OCI-LY7 (cell line): ENCODE results near the gene PPP1R10. TPM values are rescaled to one million over a fixed set of nuclear protein-coding genes. Genes with fewer than 3 reads are reported as not detected.

Source experiments
- BruUV-seq: library from RNA; stranded (reverse); fragments of 400-500 nt; replicated peaks from 2 replicates; lab custom pipeline; 2021; lab: Mats Ljungman, UMichigan
- CTCF ChIA-PET: fragments of 300-600 bp; sonication (Branson Sonifier 250); formaldehyde crosslinking; loops from one replicate; lab custom pipeline; 2022; ENCODE audit warnings: antibody characterized with exemption; ENCODE audit not compliant: unreplicated experiment; lab: Charles Lee
- POLR2A ChIA-PET: fragments of 300-600 bp; sonication (Branson Sonifier 250); formaldehyde crosslinking; loops from one replicate; lab custom pipeline; 2022; ENCODE audit warnings: antibody characterized with exemption; lab: Charles Lee
- DNase-seq: peaks from one replicate; pipeline ENCODE4 v3.0.0-alpha.2; 2015; ENCODE audit warnings: low spot score
- H2AFZ ChIP-seq: fragments of 200-600 bp; sonication (generic), shearing (Covaris generic); 2 replicates; pipeline ENCODE4 v1.6.1; 2014; ENCODE audit warnings: mild to moderate bottlenecking, antibody characterized with exemption, low read length, moderate library complexity
- H3K27ac ChIP-seq: fragments of 200-600 bp; sonication (generic); 2 replicates; pipeline ENCODE4 v1.5.1; 2014; ENCODE audit warnings: mixed run types, low read depth, mild to moderate bottlenecking, moderate library complexity, low read length, inconsistent platforms; ENCODE audit not compliant: poor library complexity, severe bottlenecking
- H3K36me3 ChIP-seq: fragments of 200-600 bp; sonication (generic); 2 replicates; pipeline ENCODE4 v1.6.1; 2014; ENCODE audit warnings: mild to moderate bottlenecking, antibody characterized with exemption, low read length, moderate library complexity, mixed read lengths; ENCODE audit not compliant: insufficient read depth
- H3K4me1 ChIP-seq: fragments of 200-600 bp; sonication (generic); 2 replicates; pipeline ENCODE4 v1.5.1; 2014; ENCODE audit warnings: mild to moderate bottlenecking, low read length; ENCODE audit not compliant: insufficient read depth, poor library complexity, severe bottlenecking
- H3K4me2 ChIP-seq: fragments of 200-600 bp; sonication (generic); 2 replicates; pipeline ENCODE4 v1.6.1; 2014; ENCODE audit warnings: mild to moderate bottlenecking, low read length
- H3K4me3 ChIP-seq: fragments of 200-600 bp; sonication (generic); 2 replicates; pipeline ENCODE4 v1.5.1; 2014; ENCODE audit warnings: mild to moderate bottlenecking, low read depth, low read length; ENCODE audit not compliant: poor library complexity, severe bottlenecking
- H3K79me2 ChIP-seq: fragments of 200-600 bp; sonication (generic); 2 replicates; pipeline ENCODE4 v1.6.1; 2016; ENCODE audit warnings: low read depth, mild to moderate bottlenecking, low read length, moderate library complexity, mixed read lengths; ENCODE audit not compliant: insufficient read depth
- H3K9me2 ChIP-seq: fragments of 200-600 bp; sonication (generic); 2 replicates; pipeline ENCODE4 v1.6.1; 2016; ENCODE audit warnings: mild to moderate bottlenecking, low read length, mixed read lengths; ENCODE audit not compliant: insufficient read depth
- H3K9me3 ChIP-seq: fragments of 200-600 bp; sonication (generic); 2 replicates; pipeline ENCODE4 v1.6.1; 2014; ENCODE audit warnings: mild to moderate bottlenecking, mixed run types, low read length, mixed read lengths
- H4K20me1 ChIP-seq: fragments of 200-600 bp; sonication (generic); 2 replicates; pipeline ENCODE4 v1.6.1; 2014; ENCODE audit warnings: mild to moderate bottlenecking, antibody characterized with exemption, low read length, moderate library complexity, mixed read lengths; ENCODE audit not compliant: insufficient read depth
- CTCF ChIP-seq: fragments of 200-600 bp; sonication (generic); conservative IDR thresholded peaks from 2 replicates; pipeline ENCODE4 v1.5.1; 2014; ENCODE audit warnings: mild to moderate bottlenecking, antibody characterized with exemption, low read length, moderate library complexity, mixed read lengths
- EZH2phosphoT487 ChIP-seq: fragments of 200-600 bp; sonication (generic); IDR thresholded peaks from 2 replicates; pipeline ENCODE4 v1.6.1; 2018; ENCODE audit warnings: low read depth, borderline replicate concordance, mild to moderate bottlenecking, mixed run types, antibody characterized with exemption, low read length, moderate library complexity, mixed read lengths
- intact Hi-C: fragments of 100-400 bp; cut with micrococcal nuclease; formaldehyde crosslinking; loops from one replicate; pipeline ENCODE4 v1.10.0; 2022; ENCODE audit not compliant: unreplicated experiment
- total RNA-seq, 2 experiments: library from RNA; depleted of rRNA in 1 of 2; stranded (reverse); fragments of >200 nt in 1 of 2; shearing (Covaris generic) in 1 of 2; gene quantifications; 2 replicates each; pipeline ENCODE4 v1.2.3, GENCODE V29; 2014 to 2022

PPP1R10 gene
- total RNA-seq, 2 experiments from 2014 or later, result 126 to 155 TPM

DNA sequence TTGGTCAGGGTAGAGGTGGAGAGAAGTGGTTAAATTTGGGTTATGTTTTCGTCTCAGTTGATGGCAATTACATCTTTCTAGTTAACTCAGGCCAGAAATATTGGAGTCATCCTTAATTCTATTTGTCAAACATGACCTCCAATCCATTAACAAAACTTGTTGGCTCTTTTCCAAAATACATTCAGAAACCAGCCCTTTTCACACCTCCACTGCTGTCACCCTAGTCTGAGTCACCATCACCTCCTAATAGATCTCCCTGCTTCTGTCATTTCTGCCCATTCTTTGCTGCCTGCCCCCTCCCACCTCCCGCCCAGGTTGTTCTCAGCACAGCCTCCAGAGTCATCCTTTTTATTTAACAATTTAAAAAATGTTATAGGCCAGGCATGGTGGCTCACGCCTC is 48.8 kb downstream of the PPP1R10 start:
- intact Hi-C loops, result no loop called here

DNA sequence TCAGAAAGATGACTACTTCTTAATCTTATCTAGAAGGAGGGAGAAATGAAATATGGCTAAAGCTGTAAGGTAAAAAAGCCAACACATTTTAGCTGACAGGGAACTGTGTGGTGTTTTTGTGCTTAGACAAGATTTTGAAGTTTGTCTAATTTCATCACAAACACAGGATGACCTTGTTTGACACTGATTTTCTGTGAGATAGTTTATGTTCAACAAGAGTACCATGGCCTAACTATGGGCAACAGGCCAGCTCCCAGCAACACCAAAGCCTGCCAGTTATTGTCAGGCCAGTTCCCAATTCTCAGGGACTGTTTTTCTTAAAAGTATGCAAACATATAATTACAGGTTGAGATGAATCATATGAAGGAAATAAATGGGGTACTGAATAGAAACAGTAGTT is 51.3 kb downstream of the PPP1R10 start:
- no peak for TF ChIP-seq CTCF
- TF ChIP-seq EZH2phosphoT487, result no peak
- Histone ChIP-seq H2AFZ (no peak overlapping the region), H3K9me2 (no peaks in the 10 kb centered on the region), H3K4me1 (peaks cover 12% of the 10 kb centered on the region), H3K4me3 (no peak overlapping the region), H4K20me1 (no peaks in the 10 kb centered on the region), H3K9me3 (no peaks in the 10 kb centered on the region), H3K36me3 (peaks cover 35% of the 10 kb centered on the region), H3K79me2 (no peaks in the 10 kb centered on the region; the same call in 1 of the 2 replicates), H3K27ac (no peak overlapping the region), H3K4me2 (no peak overlapping the region)
- ChIA-PET POLR2A (interaction anchor here (0.7 kb wide), 1 partner anchor 8 kb away, joined by 3 read pairs; no protein-coding TSS in a partner anchor), CTCF (no interaction called here)
- intact Hi-C loops, result no loop called here
- BruUV-seq, result no TSS peak
- no peak for DNase-seq

More for the DNA sequence above, 48.8 kb downstream of the PPP1R10 start:
- no peak overlapping the region for H2AFZ ChIP-seq
- H3K4me3 ChIP-seq, result no peak overlapping the region
- POLR2A ChIA-PET, result no interaction called here
- no peaks in the 10 kb centered on the region for H3K9me2 ChIP-seq
- H3K36me3 ChIP-seq, result peaks cover 18% of the 10 kb centered on the region
- CTCF ChIA-PET, result no interaction called here
- H4K20me1 ChIP-seq, result peaks cover 17% of the 10 kb centered on the region
- H3K27ac ChIP-seq, result no peak overlapping the region
- H3K4me1 ChIP-seq, result peaks cover 25% of the 10 kb centered on the region
- no peak for TF ChIP-seq EZH2phosphoT487
- no peak for TF ChIP-seq CTCF
- peaks cover 19% of the 10 kb centered on the region for H3K79me2 ChIP-seq
- H3K9me3 ChIP-seq, result no peaks in the 10 kb centered on the region
- no peak overlapping the region for H3K4me2 ChIP-seq
- no peak for DNase-seq
- BruUV-seq, result no TSS peak

DNA sequence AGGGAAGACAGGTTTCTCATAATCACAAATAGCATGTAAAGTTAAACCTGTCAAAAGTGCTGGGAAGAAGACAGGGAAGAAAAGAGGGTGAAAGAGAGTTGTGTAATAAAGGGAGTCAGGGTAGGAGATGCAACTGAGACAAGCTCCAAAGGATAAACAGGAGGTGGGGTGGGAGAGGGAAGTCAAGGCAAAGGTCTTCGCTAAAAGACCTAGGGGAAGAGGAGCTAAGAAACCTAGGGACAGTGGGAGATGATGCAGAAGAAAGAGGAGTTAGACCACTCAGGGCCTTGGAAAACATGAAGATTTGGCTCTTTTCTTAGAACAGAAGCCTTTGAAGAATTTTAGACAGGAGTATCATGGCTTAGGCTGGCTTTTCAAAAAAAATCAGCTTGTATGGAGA is 52.9 kb downstream of the PPP1R10 start:
- Histone ChIP-seq H4K20me1 (no peaks in the 10 kb centered on the region), H3K4me1 (no peaks in the 10 kb centered on the region), H2AFZ (no peak overlapping the region), H3K36me3 (peaks cover 49% of the 10 kb centered on the region), H3K4me3 (no peak overlapping the region), H3K4me2 (no peak overlapping the region), H3K79me2 (peaks cover 9% of the 10 kb centered on the region), H3K9me2 (no peaks in the 10 kb centered on the region), H3K9me3 (no peaks in the 10 kb centered on the region), H3K27ac (no peak overlapping the region)
- intact Hi-C loops, result no loop called here
- DNase-seq, result no peak
- ChIA-PET POLR2A (interaction anchor here (0.7 kb wide), 1 partner anchor 256 kb away, joined by 4 read pairs; no protein-coding TSS in a partner anchor), CTCF (no interaction called here)
- BruUV-seq, result no TSS peak
- no peak for TF ChIP-seq CTCF
- TF ChIP-seq EZH2phosphoT487, result no peak
